Panc1 (cell line): ENCODE measurements around the gene SPARC.

ENCODE experiments used
- CTCF ChIP-seq: fragments of 450-650 bp; IDR thresholded peaks from 2 replicates; pipeline ENCODE4 v1.5.1; 2017; ENCODE audit warnings: mild to moderate bottlenecking
- TF ChIP-seq, protein P1 (sequence below), 2 experiments: IDR thresholded peaks; 2 replicates each; pipeline ENCODE4 v1.6.1; 2011 to 2012; ENCODE audit warnings: low read depth in 2 of 2, control low read depth in 1 of 2, low read length in 1 of 2, mild to moderate bottlenecking in 1 of 2, moderate library complexity in 1 of 2; ENCODE audit not compliant: insufficient read depth in 1 of 2

DNA sequence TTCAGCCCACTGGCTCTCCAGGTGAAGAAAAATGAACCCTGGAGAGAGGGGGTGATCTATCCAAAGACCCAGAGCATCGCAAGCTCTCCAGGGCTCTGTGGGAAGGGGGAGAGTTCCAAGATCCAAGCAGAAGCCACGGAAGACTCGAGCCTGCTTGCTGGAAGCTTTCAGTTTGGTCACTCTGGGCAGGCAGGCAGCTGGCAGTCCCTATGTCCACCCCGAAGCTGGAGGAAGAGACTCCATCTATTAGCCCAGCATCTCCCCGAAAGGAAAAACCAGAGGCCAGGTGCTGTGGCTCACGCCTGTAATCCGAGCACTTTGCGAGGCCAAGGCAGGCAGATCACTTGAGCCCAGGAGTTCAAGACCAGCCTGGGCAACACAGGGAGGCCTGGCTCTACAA, 10.7 kb upstream of the SPARC start:
- TF ChIP-seq CTCF, result no peak
- TF ChIP-seq, protein P1, sequence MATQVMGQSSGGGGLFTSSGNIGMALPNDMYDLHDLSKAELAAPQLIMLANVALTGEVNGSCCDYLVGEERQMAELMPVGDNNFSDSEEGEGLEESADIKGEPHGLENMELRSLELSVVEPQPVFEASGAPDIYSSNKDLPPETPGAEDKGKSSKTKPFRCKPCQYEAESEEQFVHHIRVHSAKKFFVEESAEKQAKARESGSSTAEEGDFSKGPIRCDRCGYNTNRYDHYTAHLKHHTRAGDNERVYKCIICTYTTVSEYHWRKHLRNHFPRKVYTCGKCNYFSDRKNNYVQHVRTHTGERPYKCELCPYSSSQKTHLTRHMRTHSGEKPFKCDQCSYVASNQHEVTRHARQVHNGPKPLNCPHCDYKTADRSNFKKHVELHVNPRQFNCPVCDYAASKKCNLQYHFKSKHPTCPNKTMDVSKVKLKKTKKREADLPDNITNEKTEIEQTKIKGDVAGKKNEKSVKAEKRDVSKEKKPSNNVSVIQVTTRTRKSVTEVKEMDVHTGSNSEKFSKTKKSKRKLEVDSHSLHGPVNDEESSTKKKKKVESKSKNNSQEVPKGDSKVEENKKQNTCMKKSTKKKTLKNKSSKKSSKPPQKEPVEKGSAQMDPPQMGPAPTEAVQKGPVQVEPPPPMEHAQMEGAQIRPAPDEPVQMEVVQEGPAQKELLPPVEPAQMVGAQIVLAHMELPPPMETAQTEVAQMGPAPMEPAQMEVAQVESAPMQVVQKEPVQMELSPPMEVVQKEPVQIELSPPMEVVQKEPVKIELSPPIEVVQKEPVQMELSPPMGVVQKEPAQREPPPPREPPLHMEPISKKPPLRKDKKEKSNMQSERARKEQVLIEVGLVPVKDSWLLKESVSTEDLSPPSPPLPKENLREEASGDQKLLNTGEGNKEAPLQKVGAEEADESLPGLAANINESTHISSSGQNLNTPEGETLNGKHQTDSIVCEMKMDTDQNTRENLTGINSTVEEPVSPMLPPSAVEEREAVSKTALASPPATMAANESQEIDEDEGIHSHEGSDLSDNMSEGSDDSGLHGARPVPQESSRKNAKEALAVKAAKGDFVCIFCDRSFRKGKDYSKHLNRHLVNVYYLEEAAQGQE (IDR thresholded peaks at IDR 0.05; ENCODE audit: insufficient read depth in 1 of 2, low read depth in 2 of 2, low read length in 1 of 2), result no peak
